Endothelial cell of umbilical vein (primary cell): Measurements from ENCODE around the gene RHEX.

Experiments
- EZH2 ChIP-seq: IDR thresholded peaks from 2 replicates; pipeline ENCODE4 v1.6.1; 2012; ENCODE audit warnings: borderline replicate concordance, low read depth, mild to moderate bottlenecking, moderate library complexity, low read length, inconsistent platforms; ENCODE audit not compliant: severe bottlenecking
- FOS ChIP-seq: IDR thresholded peaks from 2 replicates; pipeline ENCODE4 v1.6.1; 2011; ENCODE audit warnings: mild to moderate bottlenecking, low read length, moderate library complexity, borderline replicate concordance; ENCODE audit not compliant: insufficient read depth
- GATA2 ChIP-seq: IDR thresholded peaks from 2 replicates; pipeline ENCODE4 v1.7.0; 2011; ENCODE audit warnings: low read depth, mild to moderate bottlenecking, moderate library complexity, mixed read lengths, low read length; ENCODE audit not compliant: insufficient read length, insufficient read depth
- JUN ChIP-seq: IDR thresholded peaks from 2 replicates; pipeline ENCODE4 v1.6.1; 2011; ENCODE audit warnings: borderline replicate concordance, low read depth; ENCODE audit not compliant: insufficient read length, insufficient read depth
- MYC ChIP-seq: IDR thresholded peaks from one replicate; pipeline ENCODE4 v1.6.1; 2011; ENCODE audit warnings: mild to moderate bottlenecking, low read depth, low read length
- POLR2A ChIP-seq: IDR thresholded peaks from 2 replicates; pipeline ENCODE4 v1.6.1; 2012; ENCODE audit warnings: low read depth, mild to moderate bottlenecking, control low read depth, low read length
- POLR2AphosphoS5 ChIP-seq: IDR thresholded peaks from 2 replicates; pipeline ENCODE4 v1.6.1; 2012; ENCODE audit warnings: low read depth, mild to moderate bottlenecking, control low read depth, low read length, moderate library complexity; ENCODE audit not compliant: insufficient read depth
- TF ChIP-seq, protein P1 (sequence below), 2 donors: IDR thresholded peaks; 1 replicate in 1 of 2; 2 replicates in 1 of 2; pipeline ENCODE4 v1.5.1; 2011; ENCODE audit warnings: low read length in 2 of 2, mild to moderate bottlenecking in 2 of 2, moderate library complexity in 2 of 2, control low read depth in 1 of 2, inconsistent platforms in 1 of 2, low read depth in 1 of 2; ENCODE audit not compliant: insufficient read depth in 1 of 2; ENCODE audit errors: extremely low read depth in 1 of 2
- TF ChIP-seq, protein P2 (sequence below): IDR thresholded peaks from 2 replicates; pipeline ENCODE4 v1.6.1; 2011; ENCODE audit not compliant: insufficient read depth, insufficient read length

DNA sequence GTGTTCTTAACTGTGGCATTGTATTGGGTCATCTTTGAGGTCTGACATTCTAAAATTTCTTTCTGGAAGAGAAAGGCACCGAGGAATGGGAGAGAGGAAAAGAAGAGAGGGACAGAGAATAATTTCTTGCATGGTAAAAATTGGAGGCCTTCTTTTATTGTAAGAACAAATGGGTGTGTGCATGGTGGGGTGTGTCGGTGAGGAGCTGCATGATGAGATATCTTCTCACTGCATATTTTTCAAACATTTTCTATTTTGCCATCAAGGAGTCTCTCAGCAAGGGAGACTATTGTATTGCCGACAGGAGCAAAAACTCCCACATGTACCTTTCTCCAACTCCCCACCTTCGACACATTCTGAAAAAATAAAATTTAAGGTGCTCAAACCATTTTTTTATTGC, 22.8 kb upstream of the RHEX start:
- TF ChIP-seq, protein P1, sequence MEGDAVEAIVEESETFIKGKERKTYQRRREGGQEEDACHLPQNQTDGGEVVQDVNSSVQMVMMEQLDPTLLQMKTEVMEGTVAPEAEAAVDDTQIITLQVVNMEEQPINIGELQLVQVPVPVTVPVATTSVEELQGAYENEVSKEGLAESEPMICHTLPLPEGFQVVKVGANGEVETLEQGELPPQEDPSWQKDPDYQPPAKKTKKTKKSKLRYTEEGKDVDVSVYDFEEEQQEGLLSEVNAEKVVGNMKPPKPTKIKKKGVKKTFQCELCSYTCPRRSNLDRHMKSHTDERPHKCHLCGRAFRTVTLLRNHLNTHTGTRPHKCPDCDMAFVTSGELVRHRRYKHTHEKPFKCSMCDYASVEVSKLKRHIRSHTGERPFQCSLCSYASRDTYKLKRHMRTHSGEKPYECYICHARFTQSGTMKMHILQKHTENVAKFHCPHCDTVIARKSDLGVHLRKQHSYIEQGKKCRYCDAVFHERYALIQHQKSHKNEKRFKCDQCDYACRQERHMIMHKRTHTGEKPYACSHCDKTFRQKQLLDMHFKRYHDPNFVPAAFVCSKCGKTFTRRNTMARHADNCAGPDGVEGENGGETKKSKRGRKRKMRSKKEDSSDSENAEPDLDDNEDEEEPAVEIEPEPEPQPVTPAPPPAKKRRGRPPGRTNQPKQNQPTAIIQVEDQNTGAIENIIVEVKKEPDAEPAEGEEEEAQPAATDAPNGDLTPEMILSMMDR (IDR thresholded peaks at IDR 0.05; ENCODE audit: extremely low read depth in 1 of 2, insufficient read depth in 1 of 2, low read depth in 1 of 2, low read length in 2 of 2): no peak
- TF ChIP-seq GATA2: no peak
- TF ChIP-seq EZH2: no peak
- TF ChIP-seq POLR2A: no peak
- TF ChIP-seq JUN: no peak
- no peak for TF ChIP-seq POLR2AphosphoS5
- TF ChIP-seq, protein P2, sequence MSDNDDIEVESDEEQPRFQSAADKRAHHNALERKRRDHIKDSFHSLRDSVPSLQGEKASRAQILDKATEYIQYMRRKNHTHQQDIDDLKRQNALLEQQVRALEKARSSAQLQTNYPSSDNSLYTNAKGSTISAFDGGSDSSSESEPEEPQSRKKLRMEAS: no peak
- TF ChIP-seq FOS: no peak
- TF ChIP-seq MYC: no peak
